Mammary epithelial cell (primary cell): ENCODE measurements around the gene MYOG.

ENCODE experiments used
- EZH2 ChIP-seq: IDR thresholded peaks from 2 replicates; pipeline ENCODE4 v1.6.1; 2012; ENCODE audit warnings: low read length, inconsistent platforms, borderline replicate concordance
- TF ChIP-seq, protein P1 (sequence below), 2 donors: IDR thresholded peaks in 1 of 2; conservative IDR thresholded peaks in 1 of 2; 2 replicates each; pipeline ENCODE4 v1.5.1; 2011 to 2012; ENCODE audit warnings: inconsistent platforms in 2 of 2, low read length in 2 of 2, mild to moderate bottlenecking in 2 of 2, control low read depth in 1 of 2, low read depth in 1 of 2; ENCODE audit not compliant: insufficient read depth in 1 of 2; ENCODE audit errors: extremely low read depth in 1 of 2

DNA sequence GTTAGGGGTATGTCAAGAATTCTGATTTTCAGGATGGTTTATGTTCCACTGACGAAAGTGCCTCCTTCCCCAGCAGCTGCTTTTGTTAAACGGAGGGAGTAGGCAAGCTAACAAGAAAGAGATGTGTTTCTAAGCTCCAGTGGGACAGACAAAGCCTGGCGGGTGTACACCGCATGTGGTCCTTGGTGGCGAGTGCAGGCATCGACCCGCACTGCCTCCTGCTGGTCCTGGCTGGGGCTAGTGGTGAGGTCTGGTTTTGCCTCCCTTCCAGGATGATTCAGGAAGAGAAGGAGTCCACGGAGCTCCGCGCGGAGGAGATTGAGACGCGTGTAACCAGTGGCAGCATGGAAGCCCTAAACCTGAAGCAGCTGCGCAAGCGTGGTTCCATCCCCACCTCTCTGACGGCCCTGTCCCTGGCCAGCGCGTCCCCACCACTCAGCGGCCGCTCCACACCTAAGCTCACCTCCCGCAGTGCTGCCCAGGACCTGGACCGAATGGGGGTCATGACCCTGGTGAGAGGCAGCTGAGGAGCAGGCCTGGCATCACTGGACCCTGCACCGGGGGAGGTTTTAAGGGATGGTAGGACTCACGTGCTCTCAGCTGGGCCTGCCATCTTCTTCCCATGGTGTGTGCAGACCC lies 30.5 kb downstream of the MYOG start:
- TF ChIP-seq, protein P1, sequence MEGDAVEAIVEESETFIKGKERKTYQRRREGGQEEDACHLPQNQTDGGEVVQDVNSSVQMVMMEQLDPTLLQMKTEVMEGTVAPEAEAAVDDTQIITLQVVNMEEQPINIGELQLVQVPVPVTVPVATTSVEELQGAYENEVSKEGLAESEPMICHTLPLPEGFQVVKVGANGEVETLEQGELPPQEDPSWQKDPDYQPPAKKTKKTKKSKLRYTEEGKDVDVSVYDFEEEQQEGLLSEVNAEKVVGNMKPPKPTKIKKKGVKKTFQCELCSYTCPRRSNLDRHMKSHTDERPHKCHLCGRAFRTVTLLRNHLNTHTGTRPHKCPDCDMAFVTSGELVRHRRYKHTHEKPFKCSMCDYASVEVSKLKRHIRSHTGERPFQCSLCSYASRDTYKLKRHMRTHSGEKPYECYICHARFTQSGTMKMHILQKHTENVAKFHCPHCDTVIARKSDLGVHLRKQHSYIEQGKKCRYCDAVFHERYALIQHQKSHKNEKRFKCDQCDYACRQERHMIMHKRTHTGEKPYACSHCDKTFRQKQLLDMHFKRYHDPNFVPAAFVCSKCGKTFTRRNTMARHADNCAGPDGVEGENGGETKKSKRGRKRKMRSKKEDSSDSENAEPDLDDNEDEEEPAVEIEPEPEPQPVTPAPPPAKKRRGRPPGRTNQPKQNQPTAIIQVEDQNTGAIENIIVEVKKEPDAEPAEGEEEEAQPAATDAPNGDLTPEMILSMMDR (conservative IDR thresholded peaks at IDR 0.05 in 1 of 2, IDR thresholded peaks at IDR 0.05 in 1 of 2; ENCODE audit: extremely low read depth in 1 of 2, insufficient read depth in 1 of 2, low read depth in 1 of 2, low read length in 2 of 2) = no peak
- no peak for TF ChIP-seq EZH2
